Endothelial cell of umbilical vein (primary cell): Measurements from ENCODE around the gene HASPIN. TPM values are rescaled to one million over a fixed set of nuclear protein-coding genes. Genes with fewer than 3 reads are reported as not detected.

Experiments used
- BruUV-seq: library from RNA; stranded (reverse); fragments of 400-500 nt; replicated peaks from 2 replicates; lab custom pipeline; 2021; lab: Mats Ljungman, UMichigan
- CTCF ChIA-PET: fragments of 300-600, 350-600 bp; sonication (Branson Sonifier 250); formaldehyde crosslinking; loops from one replicate; lab custom pipeline; 2021; ENCODE audit warnings: antibody characterized with exemption, inconsistent platforms; lab: Charles Lee
- POLR2A ChIA-PET: fragments of 300-600, 350-600 bp; sonication (Branson Sonifier 250); formaldehyde crosslinking; loops from one replicate; lab custom pipeline; 2021; ENCODE audit warnings: antibody characterized with exemption, inconsistent platforms; lab: Charles Lee
- DNase-seq: peaks from one replicate; pipeline ENCODE4 v3.0.0-alpha.2; 2011; ENCODE audit warnings: low read depth, low spot score
- FAIRE-seq: peaks from 2 replicates; lab custom pipeline; 2011; peaks lifted over from hg19 to GRCh38; lab: Jason Lieb, UNC
- H2AFZ ChIP-seq: 2 replicates; pipeline ENCODE4 v1.6.0; 2012; ENCODE audit warnings: low read depth, low read length, control low read depth, inconsistent platforms
- H3K27ac ChIP-seq: 2 replicates; pipeline ENCODE4 v1.5.1; 2011; ENCODE audit warnings: low read depth, mild to moderate bottlenecking, control low read depth, low read length, moderate library complexity; ENCODE audit not compliant: insufficient read depth
- H3K27me3 ChIP-seq, 2 experiments: 2 replicates each; pipeline versions ENCODE4 v1.6.0 to v1.6.1; 2011; ENCODE audit warnings: low read length in 2 of 2, mixed read lengths in 1 of 2; ENCODE audit not compliant: control insufficient read depth in 2 of 2, insufficient read depth in 2 of 2
- H3K36me3 ChIP-seq, 2 experiments: 2 replicates in 1 of 2; 3 replicates in 1 of 2; pipeline ENCODE4 v1.5.1; 2011; ENCODE audit warnings: low read length in 2 of 2, mild to moderate bottlenecking in 1 of 2, moderate library complexity in 1 of 2; ENCODE audit not compliant: control insufficient read depth in 2 of 2, insufficient read depth in 2 of 2; ENCODE audit errors: extremely low read depth in 1 of 2
- H3K4me1 ChIP-seq: 3 replicates; pipeline ENCODE4 v1.5.1; 2011; ENCODE audit warnings: mild to moderate bottlenecking, low read length; ENCODE audit not compliant: control insufficient read depth, insufficient read depth; ENCODE audit errors: extremely low read depth
- H3K4me2 ChIP-seq: 2 replicates; pipeline ENCODE4 v1.6.1; 2011; ENCODE audit warnings: low read length, control low read depth, mixed read lengths; ENCODE audit not compliant: insufficient read depth
- H3K4me3 ChIP-seq, 3 experiments: fragments of 200-600 bp in 1 of 3; sonication (generic), shearing (Covaris generic) in 1 of 3; replicated peaks in 1 of 3; 2 replicates each; pipeline ENCODE4 v1.5.1; 2011 to 2016; ENCODE audit warnings: control low read depth in 3 of 3, low read length in 3 of 3, mild to moderate bottlenecking in 2 of 3, inconsistent platforms in 1 of 3, low read depth in 1 of 3, moderate library complexity in 1 of 3; ENCODE audit not compliant: insufficient read depth in 1 of 3
- H3K79me2 ChIP-seq: 2 replicates; pipeline ENCODE4 v1.6.0; 2012; ENCODE audit warnings: low read length, inconsistent platforms; ENCODE audit not compliant: control insufficient read depth, insufficient read depth
- H3K9ac ChIP-seq: replicated peaks from 2 replicates; pipeline ENCODE3; 2011; ENCODE audit warnings: low read length, control low read depth; ENCODE audit not compliant: insufficient read depth; ENCODE audit errors: extremely low read depth
- H3K9me1 ChIP-seq: replicated peaks from 3 replicates; pipeline ENCODE4 v1.6.0; 2011; ENCODE audit warnings: mild to moderate bottlenecking, low read length; ENCODE audit not compliant: control insufficient read depth, insufficient read depth; ENCODE audit errors: extremely low read depth
- H3K9me3 ChIP-seq: replicated peaks from 2 replicates; pipeline ENCODE4 v1.5.1; 2012; ENCODE audit warnings: low read length, inconsistent platforms; ENCODE audit not compliant: control insufficient read depth, insufficient read depth
- H4K20me1 ChIP-seq: replicated peaks from 2 replicates; pipeline ENCODE3; 2011; ENCODE audit warnings: mild to moderate bottlenecking, low read length; ENCODE audit not compliant: control insufficient read depth, insufficient read depth; ENCODE audit errors: extremely low read depth
- EZH2 ChIP-seq: IDR thresholded peaks from 2 replicates; pipeline ENCODE4 v1.6.1; 2012; ENCODE audit warnings: borderline replicate concordance, low read depth, mild to moderate bottlenecking, moderate library complexity, low read length, inconsistent platforms; ENCODE audit not compliant: severe bottlenecking
- FOS ChIP-seq: IDR thresholded peaks from 2 replicates; pipeline ENCODE4 v1.6.1; 2011; ENCODE audit warnings: mild to moderate bottlenecking, low read length, moderate library complexity, borderline replicate concordance; ENCODE audit not compliant: insufficient read depth
- GATA2 ChIP-seq: IDR thresholded peaks from 2 replicates; pipeline ENCODE4 v1.7.0; 2011; ENCODE audit warnings: low read depth, mild to moderate bottlenecking, moderate library complexity, mixed read lengths, low read length; ENCODE audit not compliant: insufficient read length, insufficient read depth
- JUN ChIP-seq: IDR thresholded peaks from 2 replicates; pipeline ENCODE4 v1.6.1; 2011; ENCODE audit warnings: borderline replicate concordance, low read depth; ENCODE audit not compliant: insufficient read length, insufficient read depth
- MYC ChIP-seq: IDR thresholded peaks from one replicate; pipeline ENCODE4 v1.6.1; 2011; ENCODE audit warnings: mild to moderate bottlenecking, low read depth, low read length
- POLR2A ChIP-seq: IDR thresholded peaks from 2 replicates; pipeline ENCODE4 v1.6.1; 2012; ENCODE audit warnings: low read depth, mild to moderate bottlenecking, control low read depth, low read length
- POLR2AphosphoS5 ChIP-seq: IDR thresholded peaks from 2 replicates; pipeline ENCODE4 v1.6.1; 2012; ENCODE audit warnings: low read depth, mild to moderate bottlenecking, control low read depth, low read length, moderate library complexity; ENCODE audit not compliant: insufficient read depth
- dilution Hi-C: fragments of 300-500 bp; cut with MboI; formaldehyde crosslinking; loops from one replicate; pipeline ENCODE4 v1.15.0; 2019; ENCODE audit warnings: low sequenced_read_pairs; ENCODE audit not compliant: extremely low pct_ligation_motif_present
- intact Hi-C: fragments of 100-400 bp; cut with micrococcal nuclease; formaldehyde crosslinking; loops from one replicate; pipeline ENCODE4 v1.10.0; 2022
- polyA plus RNA-seq, 4 experiments: library from polyadenylated mRNA; depleted of rRNA in 3 of 4; stranded (reverse) in 3 of 4; unstranded in 1 of 4; fragments of >200 nt; gene quantifications; 2 replicates each; pipeline versions ENCODE4 v1.2.1 to v1.2.3, GENCODE V29; 2011 to 2012; ENCODE audit warnings: missing spikeins in 1 of 4
- total RNA-seq: library from RNA; stranded (reverse); gene quantifications from 2 replicates; pipeline ENCODE4 v1.2.3, GENCODE V29; 2021
- TF ChIP-seq, protein P1 (sequence below): IDR thresholded peaks from 2 replicates; pipeline ENCODE4 v1.6.1; 2011; ENCODE audit not compliant: insufficient read depth, insufficient read length
- TF ChIP-seq, protein P2 (sequence below), 2 donors: IDR thresholded peaks; 1 replicate in 1 of 2; 2 replicates in 1 of 2; pipeline ENCODE4 v1.5.1; 2011; ENCODE audit warnings: low read length in 2 of 2, mild to moderate bottlenecking in 2 of 2, moderate library complexity in 2 of 2, control low read depth in 1 of 2, inconsistent platforms in 1 of 2, low read depth in 1 of 2; ENCODE audit not compliant: insufficient read depth in 1 of 2; ENCODE audit errors: extremely low read depth in 1 of 2

HASPIN gene
- total and polyA plus RNA-seq, 2 donors (not counting 3 experiments of a cell fraction or from before 2014, with no cell fraction given): 2.7 to 13.2 TPM

DNA sequence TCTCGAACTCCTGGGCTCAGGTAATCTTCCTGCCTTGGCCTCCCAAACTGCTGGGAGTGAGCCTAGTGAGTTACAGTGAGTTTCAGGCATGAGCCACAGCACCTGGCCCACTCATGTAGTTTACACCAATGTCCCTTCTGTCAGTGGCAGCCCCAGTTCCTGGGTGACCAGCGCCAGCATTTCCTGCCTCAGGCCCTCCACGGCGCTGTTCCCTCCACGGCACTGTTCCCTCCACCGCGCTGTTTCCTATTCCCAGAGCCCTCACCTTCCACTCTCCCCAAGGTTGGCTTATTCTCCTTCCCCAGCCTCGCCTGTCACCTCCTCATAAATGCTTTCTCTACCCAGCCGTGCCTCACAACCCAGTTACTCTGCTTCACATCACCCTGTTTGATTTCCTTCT is 44.6 kb downstream of the HASPIN start:
- POLR2A ChIA-PET: no interaction called here
- H2AFZ ChIP-seq: no peak overlapping the region
- peaks cover 2% of the 10 kb centered on the region for H3K4me1 ChIP-seq
- H3K4me3 ChIP-seq: no peak overlapping the region
- no peaks in the 10 kb centered on the region for H3K9me1 ChIP-seq
- no peaks in the 10 kb centered on the region for H3K36me3 ChIP-seq
- FAIRE-seq (no peak), DNase-seq (no peak)
- no peak overlapping the region for H3K9ac ChIP-seq
- H4K20me1 ChIP-seq: no peaks in the 10 kb centered on the region
- intact Hi-C loops (no loop called here), dilution Hi-C loops (no loop called here)
- H3K9me3 ChIP-seq: no peaks in the 10 kb centered on the region
- H3K27me3 ChIP-seq: no peaks in the 10 kb centered on the region
- CTCF ChIA-PET: interaction anchor here (2.0 kb wide), 1 partner anchor 31 kb away, joined by 9 read pairs; no protein-coding TSS in a partner anchor
- no TSS peak for BruUV-seq
- no peaks in the 10 kb centered on the region for H3K79me2 ChIP-seq
- TF ChIP-seq GATA2: no peak
- TF ChIP-seq EZH2: no peak
- no peak for TF ChIP-seq JUN
- TF ChIP-seq, protein P1, sequence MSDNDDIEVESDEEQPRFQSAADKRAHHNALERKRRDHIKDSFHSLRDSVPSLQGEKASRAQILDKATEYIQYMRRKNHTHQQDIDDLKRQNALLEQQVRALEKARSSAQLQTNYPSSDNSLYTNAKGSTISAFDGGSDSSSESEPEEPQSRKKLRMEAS: no peak
- TF ChIP-seq, protein P2, sequence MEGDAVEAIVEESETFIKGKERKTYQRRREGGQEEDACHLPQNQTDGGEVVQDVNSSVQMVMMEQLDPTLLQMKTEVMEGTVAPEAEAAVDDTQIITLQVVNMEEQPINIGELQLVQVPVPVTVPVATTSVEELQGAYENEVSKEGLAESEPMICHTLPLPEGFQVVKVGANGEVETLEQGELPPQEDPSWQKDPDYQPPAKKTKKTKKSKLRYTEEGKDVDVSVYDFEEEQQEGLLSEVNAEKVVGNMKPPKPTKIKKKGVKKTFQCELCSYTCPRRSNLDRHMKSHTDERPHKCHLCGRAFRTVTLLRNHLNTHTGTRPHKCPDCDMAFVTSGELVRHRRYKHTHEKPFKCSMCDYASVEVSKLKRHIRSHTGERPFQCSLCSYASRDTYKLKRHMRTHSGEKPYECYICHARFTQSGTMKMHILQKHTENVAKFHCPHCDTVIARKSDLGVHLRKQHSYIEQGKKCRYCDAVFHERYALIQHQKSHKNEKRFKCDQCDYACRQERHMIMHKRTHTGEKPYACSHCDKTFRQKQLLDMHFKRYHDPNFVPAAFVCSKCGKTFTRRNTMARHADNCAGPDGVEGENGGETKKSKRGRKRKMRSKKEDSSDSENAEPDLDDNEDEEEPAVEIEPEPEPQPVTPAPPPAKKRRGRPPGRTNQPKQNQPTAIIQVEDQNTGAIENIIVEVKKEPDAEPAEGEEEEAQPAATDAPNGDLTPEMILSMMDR (IDR thresholded peaks at IDR 0.05; ENCODE audit: extremely low read depth in 1 of 2, insufficient read depth in 1 of 2, low read depth in 1 of 2, low read length in 2 of 2): no peak
- TF ChIP-seq MYC: no peak
- no peak for TF ChIP-seq POLR2AphosphoS5
- TF ChIP-seq POLR2A: no peak
- no peak for TF ChIP-seq FOS
- H3K4me2 ChIP-seq: no peak overlapping the region
- no peak overlapping the region for H3K27ac ChIP-seq
